ENCODE results near the gene LPP. TPM values are rescaled to one million over a fixed set of nuclear protein-coding genes. Genes with fewer than 3 reads are reported as not detected.

Gene LPP
- total RNA-seq, 1 experiment from 2014 or later: 20.4 TPM

GRCh38 chr3:188544012-188544411 lies 390.1 kb downstream of the LPP start:
- H3K9me3 ChIP-seq (ENCODE audit: low read length): no peaks in the 10 kb centered on the region
- ChIA-PET CTCF (no interaction called here), POLR2A (ENCODE audit: unreplicated experiment) (no interaction called here)
- H3F3A ChIP-seq (ENCODE audit: low read length, unreplicated experiment): no peaks in the 10 kb centered on the region
- intact Hi-C loops (cut with micrococcal nuclease): loop anchor here (5.0 kb wide), 3 partner anchors 122 to 802 kb away; no protein-coding TSS in a partner anchor
- no peaks in the 10 kb centered on the region for H3K9me2 ChIP-seq (replicated peaks; ENCODE audit: low read length)
- H3K9ac ChIP-seq (ENCODE audit: low read length): no peak overlapping the region
- no peak overlapping the region for H3K27ac ChIP-seq (ENCODE audit: low read length)
- ATAC-seq: no peak
- BruUV-seq (replicated peaks): no TSS peak
- H3K4me2 ChIP-seq (ENCODE audit: low read length): no peak overlapping the region
- no peaks in the 10 kb centered on the region for H3K27me3 ChIP-seq (ENCODE audit: low read length)
- H3K4me1 ChIP-seq (ENCODE audit: insufficient read depth, low read length): peaks cover 49% of the 10 kb centered on the region
- no peaks in the 10 kb centered on the region for H4K20me1 ChIP-seq (ENCODE audit: low read length)
- no peak overlapping the region for H2AFZ ChIP-seq (ENCODE audit: low read length)
- TF ChIP-seq EZH2phosphoT487 (IDR thresholded peaks at IDR 0.05; ENCODE audit: borderline replicate concordance, low read length) (no peak), EZH2 (IDR thresholded peaks at IDR 0.05; ENCODE audit: low read length, unreplicated experiment) (no peak), CTCF (conservative IDR thresholded peaks at IDR 0.05; ENCODE audit: low read depth, low read length) (no peak)
- no peaks in the 10 kb centered on the region for H3K36me3 ChIP-seq (ENCODE audit: low read depth, low read length)
- H3K79me2 ChIP-seq (ENCODE audit: low read length): no peaks in the 10 kb centered on the region
- DNase-seq: no peak
- no peak overlapping the region for H3K4me3 ChIP-seq (ENCODE audit: low read length)

GRCh38 chr3:188546835-188547670 lies 393.1 kb downstream of the LPP start:
- H3K9ac ChIP-seq (ENCODE audit: low read length): peak overlapping the region; percentile 24; the same call in 1 of the 2 replicates
- H3K9me3 ChIP-seq (ENCODE audit: low read length): no peaks in the 10 kb centered on the region
- H3K79me2 ChIP-seq (ENCODE audit: low read length): no peaks in the 10 kb centered on the region
- DNase-seq (peak; percentile 82), ATAC-seq (peak; percentile 89)
- H3K4me1 ChIP-seq (ENCODE audit: insufficient read depth, low read length): peaks cover 35% of the 10 kb centered on the region
- H3K36me3 ChIP-seq (ENCODE audit: low read depth, low read length): no peaks in the 10 kb centered on the region
- H3K4me3 ChIP-seq (ENCODE audit: low read length): no peak overlapping the region
- no peaks in the 10 kb centered on the region for H4K20me1 ChIP-seq (ENCODE audit: low read length)
- H3K4me2 ChIP-seq (ENCODE audit: low read length): peak overlapping the region; percentile 69
- TSS peak; percentile 24 for BruUV-seq (replicated peaks)
- H3K9me2 ChIP-seq (replicated peaks; ENCODE audit: low read length): no peaks in the 10 kb centered on the region
- H3F3A ChIP-seq (ENCODE audit: low read length, unreplicated experiment): no peaks in the 10 kb centered on the region
- ChIA-PET POLR2A (ENCODE audit: unreplicated experiment) (interaction anchor here (0.5 to 0.6 kb wide), 4 partner anchors 9 to 346 kb away, joined by 3 to 5 read pairs (median 4); no protein-coding TSS in a partner anchor), CTCF (no interaction called here)
- no peaks in the 10 kb centered on the region for H3K27me3 ChIP-seq (ENCODE audit: low read length)
- peak overlapping the region; percentile 72 for H3K27ac ChIP-seq (ENCODE audit: low read length)
- no peak for TF ChIP-seq EZH2phosphoT487 (IDR thresholded peaks at IDR 0.05; ENCODE audit: borderline replicate concordance, low read length)
- no peak for TF ChIP-seq EZH2 (IDR thresholded peaks at IDR 0.05; ENCODE audit: low read length, unreplicated experiment)
- no peak for TF ChIP-seq CTCF (conservative IDR thresholded peaks at IDR 0.05; ENCODE audit: low read depth, low read length)
- intact Hi-C loops (cut with micrococcal nuclease): loop anchor here (2.0 kb wide), 1 partner anchor 18 kb away; no protein-coding TSS in a partner anchor
- H2AFZ ChIP-seq (ENCODE audit: low read length): no peak overlapping the region

GRCh38 chr3:188553569-188553968 lies 399.6 kb downstream of the LPP start:
- no peak for TF ChIP-seq CTCF (conservative IDR thresholded peaks at IDR 0.05; ENCODE audit: low read depth, low read length)
- TF ChIP-seq EZH2phosphoT487 (IDR thresholded peaks at IDR 0.05; ENCODE audit: borderline replicate concordance, low read length): no peak
- TF ChIP-seq EZH2 (IDR thresholded peaks at IDR 0.05; ENCODE audit: low read length, unreplicated experiment): no peak
- Histone ChIP-seq H3K9me2 (replicated peaks; ENCODE audit: low read length) (no peaks in the 10 kb centered on the region), H3F3A (ENCODE audit: low read length, unreplicated experiment) (no peaks in the 10 kb centered on the region), H2AFZ (ENCODE audit: low read length) (no peak overlapping the region), H3K79me2 (ENCODE audit: low read length) (no peaks in the 10 kb centered on the region), H3K4me3 (ENCODE audit: low read length) (no peak overlapping the region), H3K9ac (ENCODE audit: low read length) (no peak overlapping the region), H3K27ac (ENCODE audit: low read length) (peak overlapping the region; percentile 51), H3K27me3 (ENCODE audit: low read length) (no peaks in the 10 kb centered on the region), H3K36me3 (ENCODE audit: low read depth, low read length) (no peaks in the 10 kb centered on the region), H3K9me3 (ENCODE audit: low read length) (no peaks in the 10 kb centered on the region), H3K4me2 (ENCODE audit: low read length) (peak overlapping the region; percentile 50), H4K20me1 (ENCODE audit: low read length) (no peaks in the 10 kb centered on the region), H3K4me1 (ENCODE audit: insufficient read depth, low read length) (peaks cover 25% of the 10 kb centered on the region)
- intact Hi-C loops (cut with micrococcal nuclease): loop anchor here (5.0 kb wide), 1 partner anchor 74 kb away; no protein-coding TSS in a partner anchor
- CTCF ChIA-PET: interaction anchor here (0.6 kb wide), 1 partner anchor 819 kb away, joined by 3 read pairs; no protein-coding TSS in a partner anchor
- peak; percentile 55 for DNase-seq
- POLR2A ChIA-PET (ENCODE audit: unreplicated experiment): interaction anchor here (0.6 kb wide), 1 partner anchor 268 kb away, joined by 3 read pairs; no protein-coding TSS in a partner anchor
- ATAC-seq: peak; percentile 66
- no TSS peak for BruUV-seq (replicated peaks)

Data from PC-3 (cell line).